CD4-positive, alpha-beta T cell treated with Interleukin-2 at 100 ng/mL for 4 hours (primary cell): ENCODE measurements around the gene ELF1.
"Not testable (repeated sequence)": the region's sequence is repeated elsewhere in the genome, so short reads cannot be mapped to it uniquely, and the experiment has no call there.

ENCODE experiments used
- DNase-seq: peaks from one replicate; pipeline ENCODE4 v3.0.0-alpha.2; 2020; ENCODE audit warnings: low spot score

Gene ELF1

DNA sequence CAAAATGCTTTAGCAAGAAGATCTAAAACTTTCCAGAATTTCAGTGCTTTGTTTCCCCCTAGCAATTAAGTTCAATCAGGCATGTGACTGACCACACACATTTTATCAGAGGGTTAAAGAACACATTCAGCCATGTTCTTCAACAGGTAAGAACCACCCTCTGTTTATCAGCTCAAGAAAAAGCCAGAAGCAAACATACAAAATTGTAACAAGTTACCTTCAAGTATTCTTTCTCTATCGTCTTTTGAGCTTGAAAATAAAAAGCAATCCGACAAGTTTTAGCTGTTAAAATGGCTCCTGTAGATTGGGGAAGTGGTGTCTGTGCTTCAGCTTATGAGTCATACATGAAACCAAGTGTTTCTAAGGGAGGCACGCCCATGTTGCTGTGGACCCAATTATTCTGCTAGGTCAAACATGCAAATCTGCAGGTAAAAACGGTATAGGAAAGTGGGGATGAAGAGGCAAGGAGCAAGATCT is at the start of gene ELF1:
Gene ELF1 (minus strand): TSS at position 306 of the 477 bp plus-strand sequence. CDS start 37,262 bp downstream, outside the sequence.
- DNase-seq, result peak; percentile 84

DNA sequence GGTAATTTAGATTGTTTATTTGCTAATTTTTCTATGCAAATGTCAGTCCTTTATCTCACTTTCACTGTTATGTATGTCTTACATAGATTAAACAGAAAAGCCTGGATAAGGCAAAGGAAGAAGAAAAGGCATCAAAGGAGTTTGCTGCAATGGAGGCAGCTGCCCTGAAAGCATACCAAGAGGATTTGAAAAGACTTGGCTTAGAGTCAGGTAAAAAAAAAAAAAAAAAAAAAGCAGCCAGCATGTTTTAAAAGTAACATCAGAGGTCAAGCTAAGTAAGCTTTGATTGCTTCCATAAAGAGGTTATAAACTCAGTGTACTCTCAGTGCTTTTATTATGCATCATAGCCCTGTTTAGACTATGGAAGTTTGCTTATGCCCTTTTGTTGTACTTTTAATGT is 46.0 kb upstream of the ELF1 start:
- no peak for DNase-seq

DNA sequence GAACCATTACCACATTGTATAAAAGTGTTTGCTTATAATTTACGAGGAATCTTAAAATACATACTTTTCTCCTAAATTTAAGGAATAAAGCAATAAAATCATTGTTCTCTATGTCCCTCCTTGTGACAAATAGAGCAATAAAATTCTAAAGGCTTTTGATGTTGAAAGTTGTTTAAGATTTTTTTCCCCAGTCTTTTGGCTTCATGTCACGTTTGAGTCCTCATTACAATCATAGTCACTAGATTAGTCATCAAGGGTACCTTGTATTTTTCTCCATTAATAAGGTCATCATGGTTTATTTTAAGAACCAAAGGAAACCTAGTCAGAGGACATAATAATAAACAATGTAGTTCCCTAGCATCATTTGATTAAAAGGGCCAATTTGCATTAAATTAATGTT is 45.4 kb upstream of the ELF1 start:
- DNase-seq, result no peak

DNA sequence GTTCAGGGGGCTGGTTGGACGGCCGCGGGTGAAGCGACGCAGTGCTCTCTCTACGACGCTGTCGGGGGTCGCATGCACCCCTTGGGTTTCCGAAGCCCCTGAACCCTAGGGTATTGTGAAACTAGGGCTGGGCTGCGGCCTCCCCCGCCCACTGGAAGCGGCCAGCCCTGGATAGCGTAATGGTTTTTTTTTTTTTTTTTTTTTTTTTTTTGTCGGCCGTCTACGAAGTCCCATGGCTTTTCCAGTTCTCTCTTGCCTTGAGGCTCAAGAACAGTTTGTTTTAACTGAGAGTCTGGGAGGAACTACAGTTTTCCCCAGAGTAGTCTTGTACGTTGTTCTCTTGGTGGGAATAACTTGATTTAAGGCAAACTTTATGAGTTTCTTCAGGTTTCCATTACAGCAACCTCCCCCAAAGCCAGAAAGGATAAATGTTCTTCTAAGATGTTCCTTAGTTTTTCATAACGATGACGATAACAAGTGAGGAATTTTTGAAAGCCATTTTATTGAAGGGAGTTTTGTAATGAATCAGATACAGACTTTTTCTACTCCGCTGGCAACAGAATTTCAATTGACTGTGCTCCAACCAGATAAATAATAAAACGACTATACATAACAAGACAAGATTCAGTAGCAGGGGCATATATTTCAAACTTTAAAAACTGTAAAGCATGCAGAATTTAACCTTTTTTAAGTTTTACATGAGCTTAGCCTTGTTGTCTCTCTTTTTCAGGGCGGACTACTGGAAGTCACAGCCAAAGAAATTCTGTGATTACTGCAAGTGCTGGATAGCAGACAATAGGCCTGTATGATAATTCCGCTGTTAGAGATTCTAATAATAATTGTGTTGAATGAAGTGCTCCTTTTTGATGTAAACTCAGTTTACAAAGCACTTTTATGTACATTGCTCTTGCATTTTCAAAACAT is 43.1 kb upstream of the ELF1 start:
- DNase-seq, result no peak

DNA sequence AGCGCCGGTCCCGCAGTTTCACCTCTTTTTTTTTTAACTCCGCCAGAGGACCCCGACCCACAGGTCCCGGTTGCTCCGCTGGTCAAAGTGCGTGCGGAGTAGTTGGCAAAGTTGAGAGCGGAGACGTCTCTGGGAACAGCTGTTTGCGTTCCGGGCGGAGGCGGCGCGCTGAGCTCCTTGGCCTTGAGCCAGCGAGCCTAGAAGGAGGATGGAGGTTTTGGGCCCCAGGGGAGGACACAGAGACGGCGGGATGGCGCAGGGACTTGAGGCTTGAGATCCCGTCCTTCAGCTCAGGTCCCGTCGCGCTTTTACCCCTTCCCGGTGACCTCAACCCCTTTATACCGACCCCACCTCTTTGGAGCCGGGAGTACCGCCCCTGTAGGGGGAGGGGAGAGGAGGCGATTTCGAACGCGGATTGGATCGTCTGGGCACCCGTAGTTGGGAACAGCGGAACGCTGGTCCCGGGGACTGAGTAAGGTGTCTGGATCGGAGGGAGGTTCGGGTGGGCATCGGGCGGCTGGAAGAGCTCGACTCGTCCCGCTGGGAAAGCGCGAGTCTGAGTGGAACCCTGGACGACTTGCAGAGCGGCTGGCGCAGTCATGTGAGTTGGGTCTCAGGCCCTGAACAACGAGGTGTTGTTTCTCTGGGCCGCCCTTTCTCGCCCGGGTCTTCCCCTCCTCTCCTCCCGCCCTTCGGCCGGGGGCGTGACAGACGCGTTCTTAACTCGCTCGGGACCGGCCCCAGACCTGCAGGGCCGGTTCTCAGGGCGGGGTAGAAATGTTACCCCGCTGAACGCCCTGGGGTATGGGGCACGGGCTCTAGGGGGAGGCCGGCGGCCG is 42.2 kb upstream of the ELF1 start, which contains the start of gene WBP4:
Gene WBP4 (plus strand): TSS at position 435 of the 839 bp plus-strand sequence. CDS start 165 bp downstream, at position 600.
- DNase-seq, result peak; percentile 90

DNA sequence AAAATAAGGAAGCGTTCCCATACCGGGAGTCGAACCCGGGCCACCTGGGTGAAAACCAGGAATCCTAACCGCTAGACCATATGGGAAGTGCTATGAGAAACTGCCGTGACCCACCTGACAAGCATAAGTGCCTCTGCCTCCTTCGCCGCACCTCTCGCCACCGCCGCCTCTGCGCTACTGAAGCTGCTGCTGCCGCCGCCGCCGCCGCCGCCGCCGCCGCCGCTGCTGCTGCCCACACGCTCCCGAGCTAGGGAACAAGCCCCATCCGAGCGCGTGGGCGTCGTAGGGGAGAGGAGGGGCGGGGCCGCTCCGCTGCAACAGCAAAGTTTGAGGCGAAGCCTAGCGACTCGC is 41.6 kb upstream of the ELF1 start:
- DNase-seq, result peak; percentile 81

DNA sequence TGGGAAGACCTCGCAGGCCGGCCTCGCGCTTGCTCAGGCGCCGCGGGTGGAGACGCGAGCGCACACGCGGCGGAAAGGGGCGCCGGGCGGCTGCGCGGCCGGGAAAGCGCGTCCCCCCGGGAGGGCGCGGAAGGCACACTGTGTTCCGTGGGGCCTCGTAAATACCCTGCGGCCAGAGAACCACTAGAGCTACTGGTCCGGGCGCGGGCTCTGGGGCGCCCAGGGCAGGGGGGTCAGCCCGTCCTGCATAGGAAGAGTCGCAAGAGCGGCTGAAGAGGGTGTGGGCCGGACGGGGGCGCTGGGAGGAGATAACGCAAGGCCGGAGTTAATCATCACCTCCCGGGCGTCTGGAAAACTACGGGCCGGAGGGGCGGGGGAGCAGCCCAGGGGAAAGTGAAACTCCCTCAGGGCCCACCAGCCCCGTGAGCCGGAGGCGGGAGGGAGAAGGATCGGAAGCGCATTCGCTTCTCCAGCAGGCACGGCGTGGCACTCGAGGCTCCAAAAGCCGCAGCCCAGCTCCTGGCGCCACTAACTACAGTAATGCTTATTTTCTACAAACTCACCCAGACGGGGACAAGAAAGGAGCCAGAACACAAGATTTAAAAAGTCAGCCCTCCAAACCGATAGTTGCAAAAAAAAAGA is 41.1 kb upstream of the ELF1 start:
- DNase-seq, result peak; percentile 60

DNA sequence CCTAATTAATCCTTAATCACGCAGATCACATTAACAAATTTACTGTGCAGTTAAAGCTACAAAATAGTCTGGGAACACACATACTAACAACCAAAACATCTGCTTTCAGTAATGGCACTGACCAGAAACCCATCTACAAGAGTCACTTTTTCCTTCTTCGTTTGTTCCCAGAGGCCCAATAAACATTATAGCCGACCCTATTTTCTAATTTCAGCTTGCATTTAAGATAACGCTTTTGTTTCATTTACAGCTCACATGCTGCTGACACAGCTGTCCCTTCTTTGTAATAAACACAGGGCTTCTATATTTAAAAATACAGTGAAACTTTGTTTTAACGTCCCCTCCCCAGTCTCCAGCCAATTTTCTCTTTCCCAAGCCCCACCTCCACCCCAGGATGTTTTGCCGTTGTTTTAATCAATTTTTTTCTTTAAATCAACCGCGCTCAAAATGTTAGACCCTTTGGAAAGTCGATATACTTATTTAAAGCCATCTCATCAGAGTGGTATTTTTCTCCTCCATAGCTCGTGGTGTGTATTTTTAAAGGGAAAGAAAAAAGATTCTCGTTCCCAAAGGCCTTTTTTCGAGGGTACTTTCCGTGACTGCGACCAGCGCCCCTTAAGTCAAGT is 40.5 kb upstream of the ELF1 start:
- DNase-seq, result no peak

DNA sequence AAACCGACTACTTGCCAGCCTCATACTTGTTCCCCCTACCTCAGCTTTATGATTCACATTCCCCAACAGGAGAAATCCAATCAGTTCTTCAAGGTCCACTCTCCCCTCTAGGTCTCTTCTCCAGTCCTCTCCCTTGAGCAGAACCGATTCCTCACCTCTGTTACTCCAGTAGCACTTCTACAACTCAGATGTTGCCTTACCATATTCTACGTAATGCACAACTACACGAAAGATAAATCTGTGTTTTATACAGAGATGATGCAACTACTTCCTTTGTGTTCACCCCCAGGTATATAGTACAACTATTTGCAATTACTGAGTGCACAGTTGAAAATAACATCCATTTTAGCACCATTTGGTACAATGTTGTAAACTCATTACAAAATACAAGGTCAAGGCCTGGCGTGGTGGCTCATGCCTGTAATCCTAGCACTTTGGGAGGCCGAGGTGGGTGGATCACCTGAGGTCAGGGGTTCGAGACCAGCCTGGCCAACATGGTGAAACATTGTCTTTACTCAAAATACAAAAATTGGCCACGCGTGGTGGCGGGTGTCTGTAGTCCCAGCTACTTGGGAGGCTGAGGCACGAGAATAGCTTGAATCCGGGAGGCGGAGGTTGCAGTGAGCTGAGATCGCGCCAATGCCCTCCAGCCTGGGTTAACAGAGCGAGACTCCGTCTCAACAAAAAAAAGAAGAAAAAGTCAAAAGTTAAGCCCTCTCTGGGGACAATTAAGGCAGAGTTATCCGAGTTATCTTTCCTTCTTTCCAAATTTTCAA is 39.4 kb upstream of the ELF1 start:
- DNase-seq, result no peak

DNA sequence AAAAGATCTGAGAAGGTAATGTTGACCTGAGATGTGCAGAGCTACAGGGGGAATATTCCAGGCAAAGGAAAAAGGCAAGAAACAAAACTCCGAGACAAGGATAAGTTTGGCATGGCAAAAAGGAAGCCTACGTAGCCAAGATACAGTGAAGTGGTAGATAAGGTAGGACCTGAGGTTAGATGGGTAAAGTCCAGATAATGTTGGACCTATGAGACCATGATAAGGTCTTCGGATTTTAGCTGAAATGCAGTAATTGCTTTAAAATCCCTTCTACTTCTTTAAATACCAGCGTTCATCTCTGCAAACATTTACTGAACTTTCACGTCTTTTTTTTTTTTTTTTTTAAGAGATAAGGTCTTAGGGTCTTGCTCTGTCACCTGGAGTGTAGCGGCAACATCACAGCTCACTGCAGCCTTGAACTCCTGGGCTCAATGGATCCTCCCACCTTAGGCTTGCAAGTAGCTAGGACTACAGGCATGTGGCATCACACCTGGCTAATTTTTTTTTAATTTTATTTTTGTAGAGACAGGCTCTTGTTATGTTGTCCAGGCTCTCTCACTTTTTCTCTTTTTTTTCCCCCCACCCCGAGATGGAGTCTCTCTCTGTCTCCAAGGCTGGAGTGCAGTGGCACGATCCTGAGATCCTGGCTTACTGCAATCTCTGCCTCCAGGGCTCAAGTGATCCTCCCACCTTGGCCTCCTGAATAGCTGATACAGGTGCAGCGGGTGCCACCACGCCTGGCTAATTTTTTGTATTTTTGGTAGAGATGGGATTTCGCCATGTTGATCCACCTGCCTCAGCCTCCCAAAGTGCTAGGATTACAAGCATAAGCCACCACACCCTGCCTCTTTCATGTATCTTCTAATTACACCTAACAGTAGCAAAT is 38.0 kb upstream of the ELF1 start:
- DNase-seq, result no peak

DNA sequence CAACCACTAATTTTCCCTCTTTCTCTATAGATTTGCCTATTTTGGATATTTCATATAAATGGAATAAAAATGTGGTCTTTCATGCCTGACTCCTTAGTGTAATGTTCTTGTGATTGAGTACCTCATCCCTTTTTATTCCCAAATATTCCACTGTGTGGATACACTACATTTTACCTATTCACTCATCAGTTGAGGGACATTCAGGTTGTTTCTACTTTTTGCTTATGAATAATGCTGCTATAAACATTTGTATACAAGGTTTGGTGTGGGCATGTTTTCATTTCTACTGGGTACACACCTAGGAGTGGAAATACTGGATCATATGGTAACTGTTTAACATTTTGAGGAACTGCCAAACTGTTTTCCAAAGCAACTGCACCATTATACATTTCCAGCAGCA is 37.1 kb upstream of the ELF1 start:
- no peak for DNase-seq

DNA sequence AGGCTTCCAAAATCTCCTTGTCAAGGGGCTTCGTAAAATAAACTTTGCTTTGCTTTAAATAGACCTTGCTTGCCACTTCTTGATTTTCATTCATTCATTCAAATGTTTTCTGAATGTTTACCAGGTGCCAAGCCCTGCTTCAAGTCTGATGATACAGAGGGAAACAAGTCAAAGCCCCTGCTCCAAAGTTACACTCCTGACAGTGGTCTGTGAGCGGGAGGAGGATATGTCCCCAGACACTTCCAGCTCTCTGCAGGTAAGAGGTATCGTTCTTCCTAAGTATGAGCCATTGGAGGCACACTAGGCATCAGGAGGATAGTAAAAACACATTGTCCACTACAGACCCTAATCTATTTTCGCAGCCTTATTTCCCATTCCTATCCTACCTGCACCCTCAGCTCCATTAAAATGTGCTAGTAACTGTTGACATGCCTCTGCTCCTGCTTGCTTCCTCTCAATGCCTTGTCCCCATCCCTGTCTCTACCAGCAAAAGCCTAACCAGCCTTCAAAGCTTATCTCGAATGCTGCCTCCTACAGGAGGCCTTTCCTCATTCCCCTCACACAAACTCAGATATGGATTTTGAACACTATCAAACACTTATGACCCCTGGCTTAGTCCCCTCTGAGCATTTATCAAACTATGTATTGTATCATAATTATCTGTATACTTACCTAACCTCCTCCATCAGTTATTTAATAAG is 36.0 kb upstream of the ELF1 start:
- DNase-seq, result no peak

DNA sequence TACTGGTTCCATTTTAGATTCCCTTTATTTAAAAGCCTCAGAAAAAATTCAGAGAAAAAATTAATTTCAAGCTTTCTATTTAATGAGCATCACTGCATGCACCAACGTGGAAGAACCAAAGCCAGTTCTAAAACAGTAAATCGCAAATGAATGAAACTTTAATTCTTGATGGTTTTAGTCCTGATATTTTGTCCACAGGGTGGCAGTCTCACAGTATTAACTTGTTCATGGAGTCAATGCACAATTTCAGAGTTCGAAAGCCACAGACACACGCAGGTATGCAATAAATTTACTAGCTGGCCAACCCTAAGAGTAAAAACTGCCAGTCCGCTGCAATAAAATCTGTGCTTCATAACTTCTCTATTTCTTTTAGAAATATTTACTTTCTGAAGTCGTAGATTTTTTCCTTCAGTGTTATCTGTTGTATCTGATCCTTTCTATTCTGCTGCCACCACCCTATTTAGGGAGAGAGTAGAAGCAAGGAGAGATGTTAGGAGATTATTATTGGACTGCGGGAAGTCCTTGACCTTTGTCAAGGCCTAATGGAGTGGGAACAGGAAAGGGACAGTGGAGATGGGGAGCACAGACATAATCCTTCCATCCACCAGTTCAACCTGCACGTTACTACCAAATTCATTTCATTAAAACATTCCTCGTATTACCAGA is 35.2 kb upstream of the ELF1 start:
- DNase-seq, result peak; percentile 73

DNA sequence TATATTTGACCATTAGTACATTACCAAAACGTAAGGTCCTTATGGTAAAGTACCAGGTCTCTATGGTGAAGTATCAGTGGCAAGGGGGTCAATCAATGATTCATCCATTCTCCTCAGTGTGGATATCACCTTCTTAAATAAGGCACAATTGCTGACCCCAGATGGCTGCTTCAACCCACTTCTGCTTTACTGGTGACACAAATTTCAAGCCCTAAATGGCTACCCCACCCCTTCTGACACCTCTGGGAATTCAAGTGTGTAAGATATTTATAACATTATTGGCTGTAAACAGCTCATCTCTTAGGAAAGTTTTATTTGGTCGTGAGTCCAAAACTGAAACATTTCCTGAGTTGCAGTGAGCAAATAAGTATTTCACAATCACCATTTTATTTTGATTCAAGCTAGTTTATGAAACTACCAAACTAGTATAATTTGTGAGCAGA is 34.3 kb upstream of the ELF1 start:
- peak; percentile 20 for DNase-seq

DNA sequence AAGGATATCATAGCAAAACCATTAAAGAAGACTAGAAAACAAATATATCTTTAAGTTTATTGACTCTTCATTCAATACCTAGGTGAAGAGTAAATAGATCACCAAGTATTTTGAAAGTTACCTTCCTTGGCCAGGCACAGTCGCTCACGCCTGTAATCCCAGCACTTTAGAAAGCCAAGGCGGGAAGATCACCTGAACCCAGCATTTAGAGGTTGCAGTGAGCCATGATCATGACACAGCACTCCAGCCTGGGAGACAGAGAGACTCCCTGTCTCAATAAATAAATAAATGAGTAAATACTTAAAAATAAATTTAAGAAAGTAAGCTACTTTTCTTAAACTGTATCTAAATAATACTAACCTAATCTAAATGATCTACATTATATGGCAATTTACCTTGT is 33.3 kb upstream of the ELF1 start:
- DNase-seq, result no peak

DNA sequence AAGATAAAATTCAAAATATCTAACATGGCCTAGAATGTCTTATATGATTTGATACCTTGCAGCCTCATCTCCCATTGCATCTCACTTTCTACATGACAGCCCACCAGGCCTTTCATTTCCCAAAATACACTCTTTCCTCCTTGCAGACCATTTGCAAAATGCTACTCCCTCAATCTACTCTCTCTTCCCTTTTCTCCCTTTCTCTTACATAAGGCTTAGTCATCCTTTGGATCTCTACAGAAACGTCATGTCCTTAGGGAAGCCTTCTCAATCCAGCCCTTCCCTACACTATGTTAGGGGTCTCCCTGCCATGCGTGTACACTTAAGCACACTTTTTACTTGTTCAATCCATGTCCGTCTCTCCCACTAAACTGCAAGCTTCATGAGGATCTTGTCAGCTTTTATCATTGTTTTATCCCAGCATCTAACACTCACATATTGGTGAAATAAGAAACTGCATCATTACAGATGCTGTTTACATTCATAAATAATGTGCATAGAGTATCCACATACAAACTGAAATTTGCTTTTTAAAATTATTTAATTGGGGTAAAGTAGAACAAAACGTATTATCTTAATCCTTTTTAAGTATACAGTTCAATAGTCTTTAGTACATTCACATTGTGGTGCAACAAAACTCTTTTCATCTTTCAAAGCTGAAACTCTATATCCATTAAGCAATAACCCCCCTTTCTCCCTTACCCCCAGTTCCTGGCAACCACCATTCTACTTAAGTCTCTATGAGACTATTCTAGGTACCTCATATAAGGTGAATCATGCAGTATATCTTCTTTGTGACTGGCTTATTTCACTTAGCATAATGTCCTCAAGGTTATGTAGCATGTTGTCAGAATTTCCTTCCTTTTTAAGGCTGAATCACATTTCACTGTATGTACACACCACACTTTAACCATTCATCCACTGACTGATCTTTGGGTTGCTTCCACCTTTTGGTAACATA is 30.6 kb upstream of the ELF1 start:
- no peak for DNase-seq

DNA sequence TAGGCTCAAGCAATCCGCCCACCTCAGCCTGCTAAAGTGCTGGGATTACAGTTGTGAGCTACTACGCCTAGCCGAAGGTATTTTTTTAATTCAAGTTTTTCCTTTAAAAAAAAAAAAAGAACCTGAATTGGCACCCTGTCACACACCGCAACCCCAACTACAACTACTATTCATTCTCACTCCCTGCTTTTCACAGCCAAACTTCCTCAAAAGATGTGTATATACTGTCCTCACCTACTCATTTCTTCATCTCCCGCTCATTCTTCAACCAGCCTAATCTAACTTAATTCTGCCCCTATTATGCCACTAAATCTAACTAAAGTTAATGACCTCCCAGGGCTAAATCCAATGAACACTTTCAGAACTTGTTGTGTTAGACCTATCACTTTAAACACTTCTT is 29.5 kb upstream of the ELF1 start:
- no peak for DNase-seq

DNA sequence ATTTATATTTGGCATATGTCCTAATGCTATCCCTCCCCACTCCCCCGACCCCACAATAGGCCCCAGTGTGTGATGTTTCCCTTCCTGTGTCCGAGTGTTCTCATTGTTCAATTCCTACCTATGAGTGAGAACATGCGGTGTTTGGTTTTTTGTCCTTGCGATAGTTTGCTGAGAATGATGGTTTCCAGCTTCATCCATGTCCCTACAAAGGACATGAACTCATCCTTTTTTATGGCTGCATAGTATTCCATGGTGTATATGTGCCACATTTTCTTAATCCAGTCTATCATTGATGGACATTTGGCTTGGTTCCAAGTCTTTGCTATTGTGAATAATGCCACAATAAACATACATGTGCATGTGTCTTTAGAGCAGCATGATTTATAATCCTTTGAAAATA is 23.3 kb upstream of the ELF1 start:
- DNase-seq, result not testable (repeated sequence)
